SK-N-SH treated with all-trans-retinoic acid at 6 μM for 48 hours (cell line): ENCODE results near the gene MYH11.

Source experiments
- ATAC-seq: fragments of 200-7000 bp; cut with Tn5 transposase; 3 replicates; pipeline ENCODE4 v1.9.1; 2020; ENCODE audit warnings: mild to moderate bottlenecking, moderate library complexity
- ARNTL ChIP-seq: fragments of 450-650 bp; formaldehyde crosslinking; IDR thresholded peaks from 2 replicates; pipeline ENCODE4 v1.5.0; 2020; ENCODE audit warnings: low read depth, mild to moderate bottlenecking, moderate library complexity, borderline replicate concordance
- BACH2 ChIP-seq: fragments of 250-450 bp; sonication (Bioruptor Pico); IDR thresholded peaks from 2 replicates; pipeline ENCODE4 v1.9.0; 2021; ENCODE audit warnings: mild to moderate bottlenecking, borderline replicate concordance
- CSDC2 ChIP-seq: fragments of 250-450 bp; sonication (Bioruptor Pico); IDR thresholded peaks from 2 replicates; pipeline ENCODE4 v1.5.0; 2020; ENCODE audit warnings: mild to moderate bottlenecking, moderate library complexity
- ESRRG ChIP-seq: fragments of 250-450 bp; sonication (Bioruptor Pico); IDR thresholded peaks from 2 replicates; pipeline ENCODE4 v1.6.1; 2021; ENCODE audit warnings: mild to moderate bottlenecking
- GLIS3 ChIP-seq: fragments of 250-450 bp; sonication (Bioruptor Pico); IDR thresholded peaks from 2 replicates; pipeline ENCODE4 v1.5.0; 2020; ENCODE audit warnings: mild to moderate bottlenecking, moderate library complexity
- ISL1 ChIP-seq: fragments of 250-450 bp; sonication (Bioruptor Pico); IDR thresholded peaks from 2 replicates; pipeline ENCODE4 v2.1.2; 2022; ENCODE audit warnings: mild to moderate bottlenecking, moderate library complexity
- OSR1 ChIP-seq: fragments of 250-450 bp; sonication (Bioruptor Pico); IDR thresholded peaks from 2 replicates; pipeline ENCODE4 v1.8.0; 2022; ENCODE audit warnings: moderate library complexity, mild to moderate bottlenecking, inconsistent platforms
- PPARA ChIP-seq: fragments of 250-450 bp; sonication (Bioruptor Pico); IDR thresholded peaks from 2 replicates; pipeline ENCODE4 v1.5.0; 2020; ENCODE audit warnings: mild to moderate bottlenecking, borderline replicate concordance
- RARB ChIP-seq: fragments of 250-450 bp; sonication (Bioruptor Pico); IDR thresholded peaks from 2 replicates; pipeline ENCODE4 v1.8.0; 2021; ENCODE audit warnings: mild to moderate bottlenecking, moderate library complexity
- SNAI2 ChIP-seq: fragments of 250-450 bp; sonication (Bioruptor Pico); IDR thresholded peaks from 2 replicates; pipeline ENCODE4 v1.5.0; 2020; ENCODE audit warnings: mild to moderate bottlenecking, moderate library complexity
- TCF4 ChIP-seq: fragments of 250-450 bp; sonication (Bioruptor Pico); IDR thresholded peaks from 2 replicates; pipeline ENCODE4 v1.8.0; 2021; ENCODE audit warnings: mild to moderate bottlenecking, moderate library complexity, borderline replicate concordance
- TOX ChIP-seq: fragments of 250-450 bp; sonication (Bioruptor Pico); IDR thresholded peaks from 2 replicates; pipeline ENCODE4 v1.8.0; 2021; ENCODE audit warnings: mild to moderate bottlenecking, moderate library complexity, borderline replicate concordance
- ZC3H10 ChIP-seq: fragments of 250-450 bp; sonication (Bioruptor Pico); IDR thresholded peaks from 2 replicates; pipeline ENCODE4 v1.5.1; 2021; ENCODE audit warnings: mild to moderate bottlenecking, moderate library complexity
- ZFP3 ChIP-seq: fragments of 250-450 bp; sonication (Bioruptor Pico); IDR thresholded peaks from 2 replicates; pipeline ENCODE4 v1.5.0; 2020; ENCODE audit warnings: mild to moderate bottlenecking, moderate library complexity
- ZFP30 ChIP-seq: fragments of 450-650 bp; formaldehyde crosslinking; IDR thresholded peaks from 2 replicates; pipeline ENCODE4 v1.5.0; 2022; ENCODE audit warnings: mild to moderate bottlenecking, moderate library complexity
- ZNF565 ChIP-seq: fragments of 450-650 bp; formaldehyde crosslinking; conservative IDR thresholded peaks from 2 replicates; pipeline ENCODE4 v1.5.0; 2020; ENCODE audit warnings: low read depth, mild to moderate bottlenecking, moderate library complexity
- ZNF8 ChIP-seq: fragments of 450-650 bp; formaldehyde crosslinking; IDR thresholded peaks from 2 replicates; pipeline ENCODE4 v1.5.0; 2020; ENCODE audit warnings: mild to moderate bottlenecking, moderate library complexity
- TF ChIP-seq, protein P1 (sequence below): fragments of 250-450 bp; sonication (Bioruptor Pico); IDR thresholded peaks from 2 replicates; pipeline ENCODE4 v1.5.0; 2020; ENCODE audit warnings: mild to moderate bottlenecking, moderate library complexity
- TF ChIP-seq, protein P2 (sequence below): fragments of 250-450 bp; sonication (Bioruptor Pico); IDR thresholded peaks from 2 replicates; pipeline ENCODE4 v1.8.0; 2020; ENCODE audit warnings: mild to moderate bottlenecking, moderate library complexity, borderline replicate concordance
- TF ChIP-seq, protein P3 (sequence below): fragments of 250-450 bp; sonication (Bioruptor Pico); IDR thresholded peaks from 2 replicates; pipeline ENCODE4 v1.5.1; 2020; ENCODE audit warnings: low read depth, mild to moderate bottlenecking, moderate library complexity
- TF ChIP-seq, protein P4 (sequence below): fragments of 250-450 bp; sonication (Bioruptor Pico); IDR thresholded peaks from 2 replicates; pipeline ENCODE4 v1.8.0; 2021; ENCODE audit warnings: low read depth, mild to moderate bottlenecking, moderate library complexity, borderline replicate concordance

Gene MYH11

DNA sequence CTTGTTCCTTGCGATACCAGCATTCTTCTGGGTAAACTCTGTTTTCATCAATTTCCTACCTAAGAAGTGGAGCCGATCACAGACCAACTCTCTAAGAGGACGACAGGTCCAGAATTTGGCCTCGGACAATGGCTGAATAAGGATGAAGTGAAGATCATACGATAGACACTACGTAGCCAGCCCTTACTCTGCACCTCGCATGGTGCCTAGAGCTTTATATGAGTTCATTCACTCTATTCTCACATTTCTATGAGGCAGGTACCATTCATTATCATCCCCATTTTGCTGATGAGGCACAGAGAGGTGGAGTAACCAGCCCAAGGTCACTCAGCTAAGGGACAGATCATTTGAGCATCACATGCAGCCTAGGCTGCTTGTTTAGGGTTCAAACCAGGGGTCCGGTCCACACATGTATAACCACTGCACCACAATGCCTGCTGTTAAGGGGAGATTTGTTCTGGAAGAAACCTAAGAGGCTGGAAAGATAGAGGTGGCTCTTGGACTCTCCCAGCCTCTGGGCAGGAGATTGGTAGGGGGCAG is 78.6 kb downstream of the MYH11 start (continued):
- TF ChIP-seq, protein P1, sequence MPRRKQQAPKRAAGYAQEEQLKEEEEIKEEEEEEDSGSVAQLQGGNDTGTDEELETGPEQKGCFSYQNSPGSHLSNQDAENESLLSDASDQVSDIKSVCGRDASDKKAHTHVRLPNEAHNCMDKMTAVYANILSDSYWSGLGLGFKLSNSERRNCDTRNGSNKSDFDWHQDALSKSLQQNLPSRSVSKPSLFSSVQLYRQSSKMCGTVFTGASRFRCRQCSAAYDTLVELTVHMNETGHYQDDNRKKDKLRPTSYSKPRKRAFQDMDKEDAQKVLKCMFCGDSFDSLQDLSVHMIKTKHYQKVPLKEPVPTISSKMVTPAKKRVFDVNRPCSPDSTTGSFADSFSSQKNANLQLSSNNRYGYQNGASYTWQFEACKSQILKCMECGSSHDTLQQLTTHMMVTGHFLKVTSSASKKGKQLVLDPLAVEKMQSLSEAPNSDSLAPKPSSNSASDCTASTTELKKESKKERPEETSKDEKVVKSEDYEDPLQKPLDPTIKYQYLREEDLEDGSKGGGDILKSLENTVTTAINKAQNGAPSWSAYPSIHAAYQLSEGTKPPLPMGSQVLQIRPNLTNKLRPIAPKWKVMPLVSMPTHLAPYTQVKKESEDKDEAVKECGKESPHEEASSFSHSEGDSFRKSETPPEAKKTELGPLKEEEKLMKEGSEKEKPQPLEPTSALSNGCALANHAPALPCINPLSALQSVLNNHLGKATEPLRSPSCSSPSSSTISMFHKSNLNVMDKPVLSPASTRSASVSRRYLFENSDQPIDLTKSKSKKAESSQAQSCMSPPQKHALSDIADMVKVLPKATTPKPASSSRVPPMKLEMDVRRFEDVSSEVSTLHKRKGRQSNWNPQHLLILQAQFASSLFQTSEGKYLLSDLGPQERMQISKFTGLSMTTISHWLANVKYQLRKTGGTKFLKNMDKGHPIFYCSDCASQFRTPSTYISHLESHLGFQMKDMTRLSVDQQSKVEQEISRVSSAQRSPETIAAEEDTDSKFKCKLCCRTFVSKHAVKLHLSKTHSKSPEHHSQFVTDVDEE (CRISPR knock-in tag), result no peak
- TF ChIP-seq OSR1 (CRISPR knock-in tag), result no peak

DNA sequence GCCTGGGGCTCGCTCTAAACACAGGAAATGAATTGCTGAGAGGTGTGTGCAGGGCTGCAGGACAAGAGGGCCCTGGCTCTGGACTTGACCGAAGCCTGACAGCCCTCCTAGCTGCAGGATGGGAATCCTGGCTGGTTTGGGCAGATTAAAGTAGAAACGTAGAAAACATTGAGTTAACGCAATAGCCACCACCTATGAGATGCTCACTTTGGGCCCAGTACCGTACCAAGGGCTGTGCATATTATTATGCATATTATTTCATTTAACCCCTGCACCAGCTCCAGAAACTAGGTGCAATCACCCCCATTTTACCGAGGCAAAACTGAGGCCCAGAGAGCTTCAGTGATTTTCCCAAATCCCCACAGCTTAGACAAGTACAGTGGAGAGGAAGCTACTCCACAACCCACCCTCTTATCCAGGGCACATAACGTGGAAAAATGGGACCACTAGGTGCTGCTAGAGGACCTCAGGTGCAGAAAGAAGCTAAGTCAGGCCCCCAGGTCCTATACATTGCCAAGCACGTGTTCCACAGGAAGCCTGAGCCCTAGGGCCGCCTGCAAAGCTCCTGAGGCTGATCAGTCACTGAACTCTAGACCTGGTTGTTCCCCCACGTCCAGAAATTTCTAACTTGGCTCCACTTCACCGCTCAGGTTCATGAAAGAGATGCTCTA is 79.2 kb downstream of the MYH11 start:
- TF ChIP-seq GLIS3 (CRISPR knock-in tag), result no peak
- peak; percentile 82 for ATAC-seq

DNA sequence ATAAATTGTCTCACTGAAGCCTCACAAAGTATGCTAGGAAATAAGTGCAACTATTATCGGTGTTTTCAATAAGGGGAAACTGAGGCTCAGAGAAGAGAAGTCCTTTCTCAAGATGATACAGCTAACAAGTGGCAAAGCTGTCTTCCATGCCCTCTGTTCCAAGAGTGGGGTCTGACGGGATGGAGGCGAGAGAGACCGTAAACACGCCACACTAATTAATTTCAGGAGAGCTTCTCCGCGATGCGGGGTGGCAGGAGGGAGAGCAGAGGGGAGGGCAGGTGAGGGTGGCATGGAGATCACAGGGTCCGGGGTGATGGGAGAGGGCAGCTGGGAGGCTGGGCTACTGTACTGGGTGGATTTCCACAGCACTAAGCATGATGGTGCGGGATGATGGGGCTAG is 80.3 kb downstream of the MYH11 start:
- no peak for ATAC-seq
- TF ChIP-seq, protein P2, sequence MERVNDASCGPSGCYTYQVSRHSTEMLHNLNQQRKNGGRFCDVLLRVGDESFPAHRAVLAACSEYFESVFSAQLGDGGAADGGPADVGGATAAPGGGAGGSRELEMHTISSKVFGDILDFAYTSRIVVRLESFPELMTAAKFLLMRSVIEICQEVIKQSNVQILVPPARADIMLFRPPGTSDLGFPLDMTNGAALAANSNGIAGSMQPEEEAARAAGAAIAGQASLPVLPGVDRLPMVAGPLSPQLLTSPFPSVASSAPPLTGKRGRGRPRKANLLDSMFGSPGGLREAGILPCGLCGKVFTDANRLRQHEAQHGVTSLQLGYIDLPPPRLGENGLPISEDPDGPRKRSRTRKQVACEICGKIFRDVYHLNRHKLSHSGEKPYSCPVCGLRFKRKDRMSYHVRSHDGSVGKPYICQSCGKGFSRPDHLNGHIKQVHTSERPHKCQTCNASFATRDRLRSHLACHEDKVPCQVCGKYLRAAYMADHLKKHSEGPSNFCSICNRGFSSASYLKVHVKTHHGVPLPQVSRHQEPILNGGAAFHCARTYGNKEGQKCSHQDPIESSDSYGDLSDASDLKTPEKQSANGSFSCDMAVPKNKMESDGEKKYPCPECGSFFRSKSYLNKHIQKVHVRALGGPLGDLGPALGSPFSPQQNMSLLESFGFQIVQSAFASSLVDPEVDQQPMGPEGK (CRISPR knock-in tag), result no peak
- TF ChIP-seq SNAI2 (CRISPR knock-in tag) (no peak), ARNTL (CRISPR knock-in tag) (no peak), ZNF8 (CRISPR knock-in tag) (no peak), ZFP30 (no peak), ZNF565 (CRISPR knock-in tag) (no peak), RARB (CRISPR knock-in tag) (no peak), TCF4 (CRISPR knock-in tag) (no peak), ESRRG (CRISPR knock-in tag) (no peak), ISL1 (CRISPR knock-in tag) (no peak), ZC3H10 (CRISPR knock-in tag) (no peak), ZFP3 (CRISPR knock-in tag) (no peak), PPARA (CRISPR knock-in tag) (no peak), TOX (CRISPR knock-in tag) (no peak), BACH2 (CRISPR knock-in tag) (no peak)
- TF ChIP-seq, protein P1 (CRISPR knock-in tag), result no peak
- TF ChIP-seq, protein P3, sequence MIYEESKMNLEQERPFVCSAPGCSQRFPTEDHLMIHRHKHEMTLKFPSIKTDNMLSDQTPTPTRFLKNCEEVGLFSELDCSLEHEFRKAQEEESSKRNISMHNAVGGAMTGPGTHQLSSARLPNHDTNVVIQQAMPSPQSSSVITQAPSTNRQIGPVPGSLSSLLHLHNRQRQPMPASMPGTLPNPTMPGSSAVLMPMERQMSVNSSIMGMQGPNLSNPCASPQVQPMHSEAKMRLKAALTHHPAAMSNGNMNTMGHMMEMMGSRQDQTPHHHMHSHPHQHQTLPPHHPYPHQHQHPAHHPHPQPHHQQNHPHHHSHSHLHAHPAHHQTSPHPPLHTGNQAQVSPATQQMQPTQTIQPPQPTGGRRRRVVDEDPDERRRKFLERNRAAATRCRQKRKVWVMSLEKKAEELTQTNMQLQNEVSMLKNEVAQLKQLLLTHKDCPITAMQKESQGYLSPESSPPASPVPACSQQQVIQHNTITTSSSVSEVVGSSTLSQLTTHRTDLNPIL (CRISPR knock-in tag), result no peak
- TF ChIP-seq, all 23 proteins: peak for 0

DNA sequence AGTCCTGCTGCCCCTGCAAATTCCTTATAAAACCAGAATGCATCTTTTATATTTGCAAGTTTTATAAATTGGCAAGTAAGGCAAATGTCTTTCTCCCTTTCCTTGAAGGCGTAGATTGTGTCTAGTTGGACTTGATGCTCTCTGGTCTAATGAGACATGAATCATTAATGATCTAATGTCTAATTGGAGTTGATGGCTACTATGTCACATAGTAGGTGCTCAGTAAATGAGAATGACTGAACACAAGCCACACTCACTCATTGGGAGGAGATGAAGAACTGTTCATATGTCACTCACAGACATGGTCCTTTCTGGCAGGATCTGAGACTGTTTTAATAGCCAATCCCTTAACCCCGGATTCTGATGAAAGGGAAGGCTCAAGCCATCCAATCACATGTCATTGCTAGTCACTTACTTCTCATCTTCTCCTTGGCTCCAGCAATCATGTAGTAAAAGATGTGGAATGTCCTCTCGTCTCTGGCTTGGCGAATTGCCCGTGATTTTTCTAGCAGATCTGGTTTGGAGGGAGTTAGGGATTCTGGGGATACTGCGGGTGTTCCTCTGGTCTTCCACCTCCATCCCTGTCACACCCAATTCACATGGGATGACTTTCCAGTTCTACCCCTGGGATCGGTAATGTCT is 81.0 kb downstream of the MYH11 start:
- no peak for ATAC-seq
- TF ChIP-seq OSR1 (CRISPR knock-in tag) (no peak), PPARA (CRISPR knock-in tag) (no peak), CSDC2 (CRISPR knock-in tag) (no peak), ZC3H10 (CRISPR knock-in tag) (no peak)
- TF ChIP-seq, protein P4, sequence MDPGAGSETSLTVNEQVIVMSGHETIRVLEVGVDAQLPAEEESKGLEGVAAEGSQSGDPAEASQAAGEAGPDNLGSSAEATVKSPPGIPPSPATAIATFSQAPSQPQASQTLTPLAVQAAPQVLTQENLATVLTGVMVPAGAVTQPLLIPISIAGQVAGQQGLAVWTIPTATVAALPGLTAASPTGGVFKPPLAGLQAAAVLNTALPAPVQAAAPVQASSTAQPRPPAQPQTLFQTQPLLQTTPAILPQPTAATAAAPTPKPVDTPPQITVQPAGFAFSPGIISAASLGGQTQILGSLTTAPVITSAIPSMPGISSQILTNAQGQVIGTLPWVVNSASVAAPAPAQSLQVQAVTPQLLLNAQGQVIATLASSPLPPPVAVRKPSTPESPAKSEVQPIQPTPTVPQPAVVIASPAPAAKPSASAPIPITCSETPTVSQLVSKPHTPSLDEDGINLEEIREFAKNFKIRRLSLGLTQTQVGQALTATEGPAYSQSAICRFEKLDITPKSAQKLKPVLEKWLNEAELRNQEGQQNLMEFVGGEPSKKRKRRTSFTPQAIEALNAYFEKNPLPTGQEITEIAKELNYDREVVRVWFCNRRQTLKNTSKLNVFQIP (CRISPR knock-in tag), result no peak
- TF ChIP-seq, protein P3 (CRISPR knock-in tag), result no peak
- TF ChIP-seq, all 23 proteins: peak for 0
